K562 (cell line): ENCODE measurements around the gene SMURF1. TPM values are rescaled to one million over a fixed set of nuclear protein-coding genes. Genes with fewer than 3 reads are reported as not detected.
A peak's percentile ranks its signal among the peaks of the same experiment; 100 is the strongest.

ENCODE experiments used
- CREM ChIP-seq: IDR thresholded peaks from 2 replicates; pipeline ENCODE4 v1.6.1; 2014; ENCODE audit warnings: antibody characterized with exemption, low read depth
- MECOM ChIP-seq: fragments of 250-450 bp; sonication (Bioruptor Pico); IDR thresholded peaks from 2 replicates; pipeline ENCODE4 v1.8.0; 2022; ENCODE audit warnings: inconsistent platforms
- SMAD3 ChIP-seq: fragments of 450-650 bp; formaldehyde crosslinking; conservative IDR thresholded peaks from 2 replicates; pipeline ENCODE4 v1.4.0; 2020; ENCODE audit warnings: mild to moderate bottlenecking
- TEAD4 ChIP-seq, 2 experiments: sonication (generic) in 1 of 2; formaldehyde crosslinking in 1 of 2; IDR thresholded peaks; 2 replicates each; pipeline versions ENCODE4 v1.6.1 to v1.8.0; 2012 to 2022; ENCODE audit warnings: borderline replicate concordance in 1 of 2, inconsistent platforms in 1 of 2, low read length in 1 of 2, mild to moderate bottlenecking in 1 of 2, missing genetic modification reagents in 1 of 2
- ZZZ3 ChIP-seq: fragments of 450-650 bp; IDR thresholded peaks from 2 replicates; pipeline ENCODE4 v1.6.1; 2016; ENCODE audit warnings: antibody characterized with exemption, mild to moderate bottlenecking, moderate library complexity
- polyA plus RNA-seq, 8 experiments: library from polyadenylated mRNA; depleted of rRNA in 4 of 8; stranded (reverse) in 5 of 8; unstranded in 3 of 8; fragments of >200 nt; fragmentation: Nextera tagmentation in 2 of 8; fragmentation: Illumina TruSeq in 1 of 8; extraction: Ambion mirVana in 2 of 8; extraction: Trizol in 1 of 8; gene quantifications; 2 replicates each; pipeline versions ENCODE4 v1.2.1 to v1.2.3, GENCODE V29; 2011 to 2014; ENCODE audit warnings: inconsistent platforms in 1 of 8, missing spikeins in 1 of 8
- total RNA-seq, 7 experiments: library from RNA; depleted of rRNA in 6 of 7; stranded (reverse); fragments of >200 nt in 6 of 7; fragmentation: Illumina TruSeq in 2 of 7; extraction: Trizol in 2 of 7; gene quantifications; 2 replicates each; pipeline versions ENCODE4 v1.2.1 to v1.2.3, GENCODE V29; 2011 to 2021; ENCODE audit warnings: low replicate concordance in 1 of 7
- TF ChIP-seq, protein P1 (sequence below): IDR thresholded peaks from 2 replicates; pipeline ENCODE4 v1.6.1; 2014; ENCODE audit warnings: antibody characterized with exemption
- TF ChIP-seq, protein P2 (sequence below): fragments of 250-450 bp; sonication (Bioruptor Pico); IDR thresholded peaks from 2 replicates; pipeline ENCODE4 v1.5.0; 2022; ENCODE audit warnings: mild to moderate bottlenecking
- TF ChIP-seq, protein P3 (sequence below), 2 experiments: fragments of 450-650 bp; IDR thresholded peaks; 2 replicates each; pipeline ENCODE4 v1.6.1; 2016; ENCODE audit warnings: mild to moderate bottlenecking in 2 of 2, borderline replicate concordance in 1 of 2, low read depth in 1 of 2, moderate library complexity in 1 of 2
- TF ChIP-seq, protein P4 (sequence below): fragments of 450-650 bp; formaldehyde crosslinking; conservative IDR thresholded peaks from 2 replicates; pipeline ENCODE4 v1.4.0; 2022; ENCODE audit warnings: mild to moderate bottlenecking, missing genetic modification characterization
- TF ChIP-seq, protein P5 (sequence below), 2 experiments: fragments of 450-650 bp in 1 of 2; sonication (generic) in 1 of 2; formaldehyde crosslinking in 1 of 2; IDR thresholded peaks in 1 of 2; conservative IDR thresholded peaks in 1 of 2; 2 replicates each; pipeline versions ENCODE4 v1.6.1 to v1.8.1; 2016 to 2023; ENCODE audit warnings: mild to moderate bottlenecking in 2 of 2, moderate library complexity in 2 of 2, inconsistent platforms in 1 of 2, missing genetic modification reagents in 1 of 2

The SMURF1 gene
- total and polyA plus RNA-seq, 9 of the 15 experiments (the other 6 are each of a cell fraction or from before 2014, with no cell fraction given) = 1.0 to 20.1 (median 12.6) TPM

DNA sequence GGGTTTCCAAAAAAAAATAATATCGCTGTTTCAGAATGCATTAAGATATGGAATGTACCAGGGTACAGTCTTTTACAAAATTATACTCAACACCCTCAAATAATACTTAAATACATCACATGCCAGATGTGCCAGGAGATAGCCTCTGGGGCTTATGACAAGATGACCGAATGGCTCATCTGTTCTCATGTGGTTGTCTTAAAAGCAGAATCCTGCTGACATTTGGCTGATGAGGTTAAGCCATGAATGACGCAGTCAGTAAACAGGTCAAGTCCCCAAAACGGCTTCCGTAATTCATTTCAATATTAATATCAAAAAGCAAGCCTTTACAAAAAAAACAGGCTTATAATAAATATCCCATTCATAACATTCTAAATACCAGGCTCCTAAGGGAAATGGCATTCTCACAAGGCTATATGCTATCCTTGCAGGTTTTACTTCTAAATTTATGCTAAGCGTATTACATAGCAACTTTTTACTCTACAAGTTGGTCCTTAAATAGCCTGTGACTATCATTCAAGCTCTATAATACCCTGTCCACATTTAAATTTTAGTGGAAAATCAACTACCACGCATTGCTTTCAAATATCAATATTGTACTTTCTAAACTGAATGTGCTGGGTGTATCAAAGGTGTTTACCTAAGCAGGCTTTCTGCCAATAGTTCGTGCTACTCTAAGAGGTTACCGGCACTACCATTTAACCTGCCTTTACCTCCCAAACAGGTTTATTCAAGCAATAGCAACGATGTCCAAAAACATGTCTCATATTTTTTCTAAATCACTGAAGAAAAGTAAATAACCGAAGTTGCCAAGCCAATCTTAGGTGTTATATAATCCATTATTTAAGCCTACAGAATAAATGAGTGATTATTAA is 15.6 kb downstream of the SMURF1 start (continued):
- TF ChIP-seq, protein P1, sequence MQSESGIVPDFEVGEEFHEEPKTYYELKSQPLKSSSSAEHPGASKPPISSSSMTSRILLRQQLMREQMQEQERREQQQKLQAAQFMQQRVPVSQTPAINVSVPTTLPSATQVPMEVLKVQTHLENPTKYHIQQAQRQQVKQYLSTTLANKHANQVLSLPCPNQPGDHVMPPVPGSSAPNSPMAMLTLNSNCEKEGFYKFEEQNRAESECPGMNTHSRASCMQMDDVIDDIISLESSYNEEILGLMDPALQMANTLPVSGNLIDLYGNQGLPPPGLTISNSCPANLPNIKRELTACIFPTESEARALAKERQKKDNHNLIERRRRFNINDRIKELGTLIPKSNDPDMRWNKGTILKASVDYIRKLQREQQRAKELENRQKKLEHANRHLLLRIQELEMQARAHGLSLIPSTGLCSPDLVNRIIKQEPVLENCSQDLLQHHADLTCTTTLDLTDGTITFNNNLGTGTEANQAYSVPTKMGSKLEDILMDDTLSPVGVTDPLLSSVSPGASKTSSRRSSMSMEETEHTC = peak; percentile 63; the same call in 1 of the 2 replicates
- TF ChIP-seq ZZZ3 = no peak
- TF ChIP-seq TEAD4 (IDR thresholded peaks at IDR 0.05; ENCODE audit: low read length) = peak; percentile 79
- no peak for TF ChIP-seq TEAD4 (CRISPR knock-in tag; IDR thresholded peaks at IDR 0.05; ENCODE audit: borderline replicate concordance)
- TF ChIP-seq, protein P2, sequence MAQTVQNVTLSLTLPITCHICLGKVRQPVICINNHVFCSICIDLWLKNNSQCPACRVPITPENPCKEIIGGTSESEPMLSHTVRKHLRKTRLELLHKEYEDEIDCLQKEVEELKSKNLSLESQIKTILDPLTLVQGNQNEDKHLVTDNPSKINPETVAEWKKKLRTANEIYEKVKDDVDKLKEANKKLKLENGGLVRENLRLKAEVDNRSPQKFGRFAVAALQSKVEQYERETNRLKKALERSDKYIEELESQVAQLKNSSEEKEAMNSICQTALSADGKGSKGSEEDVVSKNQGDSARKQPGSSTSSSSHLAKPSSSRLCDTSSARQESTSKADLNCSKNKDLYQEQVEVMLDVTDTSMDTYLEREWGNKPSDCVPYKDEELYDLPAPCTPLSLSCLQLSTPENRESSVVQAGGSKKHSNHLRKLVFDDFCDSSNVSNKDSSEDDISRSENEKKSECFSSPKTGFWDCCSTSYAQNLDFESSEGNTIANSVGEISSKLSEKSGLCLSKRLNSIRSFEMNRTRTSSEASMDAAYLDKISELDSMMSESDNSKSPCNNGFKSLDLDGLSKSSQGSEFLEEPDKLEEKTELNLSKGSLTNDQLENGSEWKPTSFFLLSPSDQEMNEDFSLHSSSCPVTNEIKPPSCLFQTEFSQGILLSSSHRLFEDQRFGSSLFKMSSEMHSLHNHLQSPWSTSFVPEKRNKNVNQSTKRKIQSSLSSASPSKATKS (CRISPR knock-in tag) = no peak
- TF ChIP-seq, protein P3, sequence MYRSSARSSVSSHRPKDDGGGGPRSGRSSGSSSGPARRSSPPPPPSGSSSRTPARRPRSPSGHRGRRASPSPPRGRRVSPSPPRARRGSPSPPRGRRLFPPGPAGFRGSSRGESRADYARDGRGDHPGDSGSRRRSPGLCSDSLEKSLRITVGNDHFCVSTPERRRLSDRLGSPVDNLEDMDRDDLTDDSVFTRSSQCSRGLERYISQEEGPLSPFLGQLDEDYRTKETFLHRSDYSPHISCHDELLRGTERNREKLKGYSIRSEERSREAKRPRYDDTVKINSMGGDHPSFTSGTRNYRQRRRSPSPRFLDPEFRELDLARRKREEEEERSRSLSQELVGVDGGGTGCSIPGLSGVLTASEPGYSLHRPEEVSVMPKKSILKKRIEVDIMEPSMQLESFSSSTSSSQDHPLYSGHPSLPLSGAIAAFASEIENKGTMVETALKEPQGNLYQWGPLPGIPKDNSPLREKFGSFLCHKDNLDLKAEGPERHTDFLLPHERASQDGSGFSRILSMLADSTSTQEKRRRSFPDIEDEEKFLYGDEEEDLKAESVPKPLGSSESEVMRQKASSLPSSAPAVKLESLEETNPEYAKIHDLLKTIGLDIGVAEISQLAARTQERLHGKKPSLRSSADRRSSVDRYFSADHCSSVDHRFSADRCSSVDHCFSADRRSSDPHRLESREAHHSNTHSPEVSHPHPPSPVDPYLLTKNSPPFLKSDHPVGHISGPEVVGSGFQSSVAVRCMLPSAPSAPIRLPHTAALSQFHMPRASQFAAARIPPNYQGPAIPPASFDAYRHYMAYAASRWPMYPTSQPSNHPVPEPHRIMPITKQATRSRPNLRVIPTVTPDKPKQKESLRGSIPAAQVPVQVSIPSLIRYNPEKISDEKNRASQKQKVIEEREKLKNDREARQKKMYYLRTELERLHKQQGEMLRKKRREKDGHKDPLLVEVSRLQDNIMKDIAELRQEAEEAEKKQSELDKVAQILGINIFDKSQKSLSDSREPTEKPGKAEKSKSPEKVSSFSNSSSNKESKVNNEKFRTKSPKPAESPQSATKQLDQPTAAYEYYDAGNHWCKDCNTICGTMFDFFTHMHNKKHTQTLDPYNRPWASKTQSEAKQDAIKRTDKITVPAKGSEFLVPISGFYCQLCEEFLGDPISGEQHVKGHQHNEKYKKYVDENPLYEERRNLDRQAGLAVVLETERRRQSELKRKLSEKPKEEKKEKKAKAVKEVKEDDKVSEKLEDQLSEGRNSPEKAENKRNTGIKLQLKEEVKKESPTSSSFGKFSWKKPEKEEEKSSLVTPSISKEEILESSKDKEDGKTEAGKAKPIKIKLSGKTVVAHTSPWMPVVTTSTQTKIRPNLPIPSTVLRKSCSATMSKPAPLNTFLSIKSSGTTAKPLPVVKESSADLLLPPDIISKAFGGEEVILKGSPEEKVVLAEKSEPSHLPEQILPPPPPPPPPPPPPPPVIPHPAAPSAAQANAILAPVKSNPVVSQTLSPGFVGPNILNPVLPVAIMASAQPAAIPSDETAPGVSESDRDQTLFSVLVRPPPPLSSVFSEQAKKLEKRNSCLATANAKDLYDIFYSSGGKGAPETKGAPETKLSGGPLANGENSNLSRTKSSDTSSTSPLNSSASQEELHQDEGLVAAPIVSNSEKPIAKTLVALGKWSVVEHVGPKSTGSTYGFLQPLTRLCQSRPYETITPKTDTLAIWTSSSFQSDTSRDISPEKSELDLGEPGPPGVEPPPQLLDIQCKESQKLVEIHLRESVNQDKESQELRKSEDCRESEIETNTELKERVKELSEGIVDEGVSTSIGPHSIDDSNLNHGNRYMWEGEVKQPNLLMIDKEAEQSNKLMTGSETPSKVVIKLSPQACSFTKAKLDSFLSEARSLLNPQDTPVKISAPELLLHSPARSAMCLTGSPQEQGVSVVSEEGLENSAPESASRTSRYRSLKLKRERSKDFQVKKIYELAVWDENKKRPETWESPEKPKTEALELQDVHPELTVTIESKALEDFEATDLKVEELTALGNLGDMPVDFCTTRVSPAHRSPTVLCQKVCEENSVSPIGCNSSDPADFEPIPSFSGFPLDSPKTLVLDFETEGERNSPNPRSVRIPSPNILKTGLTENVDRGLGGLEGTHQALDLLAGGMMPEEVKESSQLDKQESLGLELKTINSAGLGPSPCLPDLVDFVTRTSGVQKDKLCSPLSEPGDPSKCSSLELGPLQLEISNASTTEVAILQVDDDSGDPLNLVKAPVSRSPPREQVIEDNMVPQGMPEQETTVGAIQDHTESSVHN (IDR thresholded peaks at IDR 0.05; ENCODE audit: borderline replicate concordance in 1 of 2, low read depth in 1 of 2) = peak in 1 of 2 experiments; percentile 19; a peak in 1 of 4 replicates
- TF ChIP-seq CREM = peak; percentile 93
- no peak for TF ChIP-seq SMAD3 (CRISPR knock-in tag)
- peak; percentile 47; the same call in 1 of the 2 replicates for TF ChIP-seq MECOM (CRISPR knock-in tag)
- TF ChIP-seq, protein P4, sequence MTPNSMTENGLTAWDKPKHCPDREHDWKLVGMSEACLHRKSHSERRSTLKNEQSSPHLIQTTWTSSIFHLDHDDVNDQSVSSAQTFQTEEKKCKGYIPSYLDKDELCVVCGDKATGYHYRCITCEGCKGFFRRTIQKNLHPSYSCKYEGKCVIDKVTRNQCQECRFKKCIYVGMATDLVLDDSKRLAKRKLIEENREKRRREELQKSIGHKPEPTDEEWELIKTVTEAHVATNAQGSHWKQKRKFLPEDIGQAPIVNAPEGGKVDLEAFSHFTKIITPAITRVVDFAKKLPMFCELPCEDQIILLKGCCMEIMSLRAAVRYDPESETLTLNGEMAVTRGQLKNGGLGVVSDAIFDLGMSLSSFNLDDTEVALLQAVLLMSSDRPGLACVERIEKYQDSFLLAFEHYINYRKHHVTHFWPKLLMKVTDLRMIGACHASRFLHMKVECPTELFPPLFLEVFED = no peak
- TF ChIP-seq, protein P5, sequence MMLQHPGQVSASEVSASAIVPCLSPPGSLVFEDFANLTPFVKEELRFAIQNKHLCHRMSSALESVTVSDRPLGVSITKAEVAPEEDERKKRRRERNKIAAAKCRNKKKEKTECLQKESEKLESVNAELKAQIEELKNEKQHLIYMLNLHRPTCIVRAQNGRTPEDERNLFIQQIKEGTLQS (IDR thresholded peaks at IDR 0.05) = peak; percentile 68
- TF ChIP-seq, protein P5 (CRISPR knock-in tag; conservative IDR thresholded peaks at IDR 0.05) = no peak
